Hepatocyte (in vitro differentiated cells): ENCODE results near the gene MRNIP.

Experiments
- CTCF ChIP-seq: fragments of 200-600 bp; sonication (generic); IDR thresholded peaks from 2 replicates; pipeline ENCODE4 v1.5.1; 2016; ENCODE audit warnings: antibody characterized with exemption, mild to moderate bottlenecking; ENCODE audit not compliant: poor library complexity
- EZH2 ChIP-seq: fragments of 200-600 bp; sonication (generic); IDR thresholded peaks from 2 replicates; pipeline ENCODE4 v1.6.1; 2016; ENCODE audit warnings: antibody characterized with exemption, mild to moderate bottlenecking, borderline replicate concordance

DNA sequence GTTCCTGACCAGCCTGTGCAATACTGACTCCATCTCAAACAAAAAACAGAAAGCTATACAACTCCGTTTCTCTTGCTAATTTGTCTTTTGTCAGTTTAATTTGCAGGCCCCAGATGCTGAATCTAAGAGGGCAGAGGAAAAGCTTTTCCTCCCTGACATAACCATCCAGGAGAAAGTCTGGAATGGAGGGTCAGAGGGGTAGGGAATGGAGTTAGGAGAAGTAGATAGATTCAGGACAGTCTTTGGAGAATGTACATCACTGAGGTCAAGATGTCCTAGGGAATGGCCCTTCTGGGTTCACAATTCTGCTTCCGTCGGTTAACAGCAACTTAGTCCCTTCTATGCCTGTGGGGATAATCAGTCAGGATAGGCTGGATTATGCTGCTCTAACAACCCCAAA, 44.5 kb downstream of the MRNIP start:
- TF ChIP-seq EZH2 (no peak), CTCF (no peak)
